NCI-H146 treated with DMSO at 0.1 percent for 48 hours (cell line): ENCODE results near the gene ACTL7B.
"Not testable (repeated sequence)": the region's sequence is repeated elsewhere in the genome, so short reads cannot be mapped to it uniquely, and the experiment has no call there.

ENCODE experiments used
- DNase-seq: peaks from one replicate; lab custom pipeline; 2025; ENCODE audit not compliant: unreplicated experiment; lab: John Stamatoyannopoulos, UW

Gene ACTL7B

GRCh38 chr9:108844856-108845255 is 10.9 kb downstream of the ACTL7B start:
- DNase-seq: peak; percentile 86

GRCh38 chr9:108844391-108844790 is 11.4 kb downstream of the ACTL7B start:
- no peak for DNase-seq

- no peak for DNase-seq
These were observed 13.0 kb downstream of the ACTL7B start for GRCh38 chr9:108842610-108843295.

DNA sequence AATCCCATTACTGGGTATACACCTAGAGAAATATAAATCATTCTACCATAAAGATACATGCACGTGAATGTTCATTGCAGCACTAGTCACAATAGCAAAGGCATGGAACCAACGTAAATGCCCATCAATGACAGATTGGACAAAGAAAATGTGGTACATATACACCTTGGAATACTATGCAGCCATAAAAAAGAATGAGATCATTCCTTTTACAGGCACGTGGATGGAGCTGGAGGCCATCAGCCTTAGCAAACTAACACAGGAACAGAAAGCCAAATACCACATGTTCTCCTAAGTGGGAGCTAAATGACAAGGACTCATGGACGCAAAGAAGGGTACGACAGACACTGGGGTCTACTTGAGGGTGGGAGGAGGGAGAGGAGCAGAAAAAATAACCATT is 16.2 kb downstream of the ACTL7B start:
- not testable (repeated sequence) for DNase-seq

DNA sequence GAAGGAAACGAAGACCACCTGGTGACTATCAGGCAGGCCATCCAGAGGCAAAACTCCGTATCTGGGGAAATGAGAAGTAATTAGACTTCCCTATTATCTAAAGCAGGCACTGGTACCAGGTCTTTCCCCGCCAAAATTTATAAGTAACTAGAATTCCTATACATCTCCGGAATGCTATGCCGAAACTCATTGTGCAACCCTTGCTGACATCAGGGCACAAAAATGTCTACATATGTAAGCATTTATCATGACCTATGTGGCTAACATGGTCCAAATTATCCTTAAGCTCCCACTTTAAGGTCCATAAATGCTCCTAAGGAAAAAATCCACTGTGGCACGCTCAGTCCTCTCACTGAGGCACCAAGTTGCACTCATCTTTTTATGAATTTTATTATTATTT is 17.8 kb downstream of the ACTL7B start:
- DNase-seq: no peak

GRCh38 chr9:108837530-108837929 is 18.3 kb downstream of the ACTL7B start:
- DNase-seq: no peak

- no peak for DNase-seq
These were observed 19.0 kb downstream of the ACTL7B start for GRCh38 chr9:108836781-108837180.

- no peak for DNase-seq
These were observed 19.5 kb downstream of the ACTL7B start for GRCh38 chr9:108836319-108836718.

DNA sequence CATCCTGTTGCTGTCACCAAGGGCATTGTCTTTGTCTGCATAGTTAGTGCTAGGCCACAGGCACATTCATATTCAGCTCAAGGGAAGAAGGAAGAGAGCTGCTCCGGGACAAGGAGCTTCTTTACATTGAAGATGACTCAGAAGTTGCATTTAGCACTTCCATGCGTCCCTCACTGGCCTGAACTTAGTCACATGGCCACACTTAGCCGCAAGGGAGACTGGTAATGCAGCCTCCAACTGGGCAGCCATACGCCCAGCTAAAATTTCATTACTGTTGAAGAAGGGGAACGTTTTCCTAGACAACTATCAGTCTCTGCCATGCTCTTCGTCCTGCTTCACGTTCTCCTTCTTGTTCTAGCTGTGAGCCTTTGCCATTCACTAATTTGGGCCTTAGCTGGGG is 20.0 kb downstream of the ACTL7B start:
- no peak for DNase-seq

DNA sequence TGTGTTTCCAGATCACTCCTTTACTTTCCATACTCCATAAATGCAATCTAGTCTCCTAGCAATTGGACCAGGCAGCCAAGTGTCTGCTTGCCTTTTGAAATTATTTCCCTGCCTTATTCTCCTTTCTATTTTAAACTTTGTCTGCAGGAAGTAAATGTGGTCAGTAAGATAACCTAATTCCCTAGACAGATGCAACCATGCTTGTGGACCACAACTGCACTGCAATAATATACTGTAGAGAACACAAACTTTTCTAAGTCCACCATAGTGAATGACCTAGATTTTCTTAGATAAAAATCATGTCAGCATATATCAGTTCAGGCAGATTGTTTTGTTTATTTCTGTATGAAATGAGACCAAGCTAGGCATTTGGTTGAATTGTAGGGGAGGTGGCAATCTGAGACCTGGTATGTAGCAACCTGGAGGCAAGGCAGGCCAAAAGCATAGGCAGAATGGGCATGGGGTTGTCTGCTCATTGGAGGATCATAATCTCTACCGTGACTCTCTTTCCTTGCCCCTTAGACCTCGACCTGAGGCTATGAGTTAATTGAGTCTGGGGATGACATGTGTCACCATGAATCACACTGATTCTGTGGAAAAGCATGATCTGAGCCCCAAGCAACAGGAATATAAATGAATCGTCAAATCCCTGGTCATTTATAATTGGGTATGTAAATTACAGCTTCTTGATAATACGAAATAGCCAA is 20.7 kb downstream of the ACTL7B start:
- no peak for DNase-seq

DNA sequence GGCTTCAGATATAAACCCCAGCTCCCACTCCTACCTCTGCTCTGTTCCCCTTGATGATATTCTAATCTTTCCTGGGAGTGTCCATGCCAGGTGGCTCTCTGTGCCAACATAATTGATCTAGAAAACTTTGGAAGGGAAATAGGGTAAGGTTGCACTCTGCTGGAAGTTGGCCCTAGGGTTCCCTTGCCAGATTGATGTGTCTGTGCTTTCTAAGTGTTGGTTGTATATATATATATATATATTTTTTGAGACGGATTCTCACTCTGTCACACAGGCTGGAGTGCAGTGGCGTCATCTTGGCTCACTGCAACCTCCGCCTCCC is 23.6 kb downstream of the ACTL7B start:
- DNase-seq: no peak

DNA sequence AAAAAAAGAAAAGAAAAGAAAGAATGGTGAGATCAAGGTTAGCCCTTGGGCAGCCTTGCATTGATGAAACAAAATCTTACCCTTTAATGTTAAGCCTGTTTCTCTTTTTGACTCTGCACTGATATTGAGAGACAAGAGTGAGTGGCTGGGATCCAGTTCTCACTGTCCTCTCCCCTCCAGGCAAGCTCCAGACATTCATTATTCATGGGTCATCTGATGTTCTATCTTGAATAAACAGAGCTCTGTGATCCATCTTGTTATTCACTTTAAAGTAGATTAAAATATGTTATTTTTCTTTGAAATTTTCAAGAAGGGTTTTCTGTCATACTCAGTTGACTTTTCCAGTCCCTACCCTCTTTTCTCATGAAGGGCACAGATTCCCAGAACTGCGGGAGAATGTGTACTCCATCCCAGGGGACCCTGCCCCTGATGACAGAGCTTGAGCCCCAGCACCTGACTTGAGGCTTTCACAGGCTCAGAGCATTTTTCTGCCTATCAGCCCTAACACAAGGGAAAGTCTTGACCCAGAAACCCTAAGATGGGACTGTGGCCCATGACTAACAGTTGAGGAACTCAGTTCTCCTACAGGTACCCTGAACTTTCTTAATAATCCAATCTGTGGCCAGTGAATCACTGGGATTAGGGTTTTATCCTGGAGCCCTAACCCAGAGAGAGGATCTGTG is 24.1 kb downstream of the ACTL7B start:
- no peak for DNase-seq

- DNase-seq: no peak
These were observed 25.5 kb downstream of the ACTL7B start for GRCh38 chr9:108830272-108830671.

DNA sequence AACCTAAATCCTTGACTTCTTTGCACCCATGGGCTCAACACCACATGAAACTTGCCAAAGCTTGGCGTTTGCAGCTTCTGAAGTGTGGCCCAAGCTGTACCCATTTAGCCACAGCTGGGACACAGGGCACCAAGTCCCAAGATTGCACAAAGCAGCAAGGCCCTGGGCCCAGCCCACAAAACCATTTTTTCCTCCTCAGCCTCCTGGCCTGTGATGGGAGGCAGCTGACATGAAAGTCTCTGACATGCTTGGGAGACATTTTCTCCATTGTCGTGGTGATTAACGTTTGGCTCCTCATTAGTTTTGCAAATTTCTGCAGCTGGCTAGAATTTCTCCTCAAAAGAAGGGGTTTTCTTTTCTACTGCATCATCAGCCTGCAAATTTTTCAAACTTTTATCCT is 32.0 kb downstream of the ACTL7B start:
- no peak for DNase-seq

DNA sequence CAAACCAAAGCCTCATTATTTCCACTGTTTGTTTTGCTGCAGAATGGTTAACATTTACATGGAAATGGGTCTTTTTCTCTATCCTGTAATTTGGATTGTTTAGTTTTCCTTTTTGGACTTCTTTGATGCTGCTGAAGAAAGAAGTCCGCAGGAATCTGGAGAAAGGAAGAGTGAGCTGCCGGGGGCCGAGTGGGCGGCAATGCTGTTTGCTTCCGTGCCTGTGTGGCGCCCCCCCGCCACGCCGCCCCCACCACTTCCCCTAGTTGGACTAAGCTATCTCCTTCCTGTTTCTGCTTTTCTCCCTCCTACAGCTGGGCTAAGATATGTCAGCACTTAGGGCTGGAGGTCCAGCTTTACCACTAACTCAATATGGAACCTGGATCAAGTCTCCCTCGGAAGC is 39.7 kb downstream of the ACTL7B start:
- DNase-seq: no peak

DNA sequence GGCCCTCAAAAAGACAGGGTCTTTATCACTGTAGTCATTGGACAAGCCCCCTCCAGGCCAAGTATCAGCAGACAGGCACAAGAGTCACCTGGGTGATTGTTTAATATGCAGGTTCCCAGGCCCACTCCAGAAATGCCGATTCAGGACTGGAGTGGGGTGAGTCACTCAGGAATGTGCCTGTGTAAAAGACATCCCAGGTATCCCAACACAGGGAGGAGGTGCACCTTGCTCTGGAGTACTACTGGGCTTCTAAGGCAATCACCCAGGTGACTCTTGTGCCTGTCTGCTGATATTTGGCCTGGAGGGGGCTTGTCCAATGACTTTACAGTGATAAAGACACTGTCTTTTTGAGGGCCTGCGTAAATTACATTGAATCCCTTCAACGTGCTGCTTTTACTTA is 40.6 kb downstream of the ACTL7B start:
- no peak for DNase-seq

DNA sequence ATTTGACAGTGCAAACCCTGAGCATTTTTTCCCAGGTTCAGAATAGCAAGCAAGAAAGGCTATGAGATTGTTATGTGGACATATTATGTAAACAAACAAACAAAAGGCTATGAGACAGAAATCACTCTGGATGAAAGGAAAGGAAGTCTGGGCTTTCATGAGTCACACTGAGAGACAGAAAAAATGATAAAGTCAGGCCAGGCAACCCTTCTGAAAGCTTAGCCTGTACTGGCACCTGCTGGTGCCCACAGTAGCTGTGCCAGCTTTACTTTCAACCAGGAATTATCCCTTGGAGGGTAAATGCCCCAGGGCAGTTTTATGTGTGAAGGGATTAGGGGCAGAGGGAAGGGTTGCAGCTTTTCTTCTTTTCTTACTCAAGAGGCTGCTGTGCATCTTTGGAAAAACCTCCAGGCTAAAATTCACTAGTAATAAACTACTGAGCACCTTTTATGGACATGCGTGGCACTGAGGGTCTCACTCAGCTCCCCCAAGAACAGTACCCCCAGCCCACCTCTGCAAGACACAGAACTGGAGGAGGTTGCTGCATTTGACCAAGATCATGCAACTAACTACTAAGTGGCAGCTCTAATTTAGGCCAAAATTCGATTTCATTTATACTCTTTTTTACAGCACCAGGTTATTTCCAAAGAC is 41.7 kb downstream of the ACTL7B start:
- peak; percentile 40 for DNase-seq

DNA sequence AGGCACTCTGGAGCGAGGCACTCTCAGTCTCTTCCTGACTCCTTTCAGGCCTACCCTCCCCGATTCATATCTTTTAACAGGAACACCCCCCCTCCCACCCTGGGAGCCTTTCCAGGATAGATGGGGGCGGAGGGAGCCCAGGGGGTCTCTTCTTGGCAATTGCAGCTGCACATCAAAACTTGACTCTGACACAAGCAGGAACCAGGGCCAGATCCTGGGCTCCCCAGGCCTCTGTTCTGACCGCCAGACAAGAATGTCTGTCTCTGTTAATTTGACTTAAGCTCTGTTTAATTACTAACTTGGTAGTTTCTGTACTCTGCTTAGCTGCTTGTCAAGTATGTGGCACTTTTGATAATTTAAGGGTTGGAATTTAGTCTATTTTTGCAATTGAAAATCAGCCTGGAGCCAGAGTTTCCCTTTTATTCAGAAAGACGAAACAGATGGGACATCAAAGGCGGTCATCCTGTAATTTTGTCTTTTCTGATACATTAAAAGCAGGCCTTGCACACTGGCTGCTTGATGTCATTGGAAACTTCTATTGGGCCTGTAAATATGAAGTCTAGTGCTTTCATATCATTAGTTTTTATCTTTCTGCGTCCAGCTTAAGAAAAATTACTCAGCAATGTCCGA is 43.3 kb downstream of the ACTL7B start:
- no peak for DNase-seq

DNA sequence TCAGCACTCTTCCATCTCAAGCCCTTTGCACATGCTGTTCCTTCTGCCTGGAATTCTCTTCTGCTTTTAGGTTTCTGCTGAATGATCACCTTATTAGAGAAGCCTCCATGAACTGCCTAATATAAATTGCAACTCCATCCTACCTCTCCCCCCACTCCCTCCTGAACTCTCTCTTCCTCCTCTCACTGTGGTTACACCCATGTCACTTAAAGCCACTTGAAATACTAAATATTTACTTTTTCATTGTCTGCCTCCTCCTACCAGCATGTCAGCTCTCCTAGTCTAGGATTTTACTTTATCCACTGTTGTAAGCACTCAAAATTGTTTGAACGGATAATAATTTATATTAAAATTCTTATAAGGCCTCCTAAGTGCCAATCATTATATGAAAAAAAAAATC is 43.8 kb downstream of the ACTL7B start:
- DNase-seq: no peak

- no peak for DNase-seq
These were observed 46.5 kb downstream of the ACTL7B start for GRCh38 chr9:108809269-108809668.
